ENCODE data around the gene SHANK3. TPM values are rescaled to one million over a fixed set of nuclear protein-coding genes. Genes with fewer than 3 reads are reported as not detected.

SHANK3 gene
- total and polyA plus RNA-seq, 4 donors: 1.1 to 10.0 (median 5.8) TPM

DNA sequence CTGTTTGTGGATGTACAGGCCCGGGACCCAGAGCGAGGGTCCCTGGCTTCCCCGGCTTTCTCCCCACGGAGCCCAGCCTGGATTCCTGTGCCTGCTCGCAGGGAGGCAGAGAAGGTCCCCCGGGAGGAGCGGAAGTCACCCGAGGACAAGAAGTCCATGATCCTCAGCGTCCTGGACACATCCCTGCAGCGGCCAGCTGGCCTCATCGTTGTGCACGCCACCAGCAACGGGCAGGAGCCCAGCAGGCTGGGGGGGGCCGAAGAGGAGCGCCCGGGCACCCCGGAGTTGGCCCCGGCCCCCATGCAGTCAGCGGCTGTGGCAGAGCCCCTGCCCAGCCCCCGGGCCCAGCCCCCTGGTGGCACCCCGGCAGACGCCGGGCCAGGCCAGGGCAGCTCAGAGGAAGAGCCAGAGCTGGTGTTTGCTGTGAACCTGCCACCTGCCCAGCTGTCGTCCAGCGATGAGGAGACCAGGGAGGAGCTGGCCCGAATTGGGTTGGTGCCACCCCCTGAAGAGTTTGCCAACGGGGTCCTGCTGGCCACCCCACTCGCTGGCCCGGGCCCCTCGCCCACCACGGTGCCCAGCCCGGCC, 48.7 kb downstream of the SHANK3 start:
- H3K36me3 ChIP-seq (ENCODE audit: control insufficient read depth in 4 of 4, insufficient read depth in 3 of 4, low read depth in 1 of 4, low read length in 3 of 4): peaks cover 2 to 31% (median 18%) of the 10 kb centered on the region in 4 donors
- no peak overlapping the region for H3K27ac ChIP-seq (ENCODE audit: low read depth in 1 of 2, low read length in 2 of 2)
- no peaks in the 10 kb centered on the region for H3K27me3 ChIP-seq (ENCODE audit: control insufficient read depth in 4 of 4, insufficient read depth in 4 of 4, low read length in 3 of 4)
- TF ChIP-seq, protein P1, sequence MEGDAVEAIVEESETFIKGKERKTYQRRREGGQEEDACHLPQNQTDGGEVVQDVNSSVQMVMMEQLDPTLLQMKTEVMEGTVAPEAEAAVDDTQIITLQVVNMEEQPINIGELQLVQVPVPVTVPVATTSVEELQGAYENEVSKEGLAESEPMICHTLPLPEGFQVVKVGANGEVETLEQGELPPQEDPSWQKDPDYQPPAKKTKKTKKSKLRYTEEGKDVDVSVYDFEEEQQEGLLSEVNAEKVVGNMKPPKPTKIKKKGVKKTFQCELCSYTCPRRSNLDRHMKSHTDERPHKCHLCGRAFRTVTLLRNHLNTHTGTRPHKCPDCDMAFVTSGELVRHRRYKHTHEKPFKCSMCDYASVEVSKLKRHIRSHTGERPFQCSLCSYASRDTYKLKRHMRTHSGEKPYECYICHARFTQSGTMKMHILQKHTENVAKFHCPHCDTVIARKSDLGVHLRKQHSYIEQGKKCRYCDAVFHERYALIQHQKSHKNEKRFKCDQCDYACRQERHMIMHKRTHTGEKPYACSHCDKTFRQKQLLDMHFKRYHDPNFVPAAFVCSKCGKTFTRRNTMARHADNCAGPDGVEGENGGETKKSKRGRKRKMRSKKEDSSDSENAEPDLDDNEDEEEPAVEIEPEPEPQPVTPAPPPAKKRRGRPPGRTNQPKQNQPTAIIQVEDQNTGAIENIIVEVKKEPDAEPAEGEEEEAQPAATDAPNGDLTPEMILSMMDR (IDR thresholded peaks at IDR 0.05; ENCODE audit: low read depth, low read length, missing input control): no peak
- TF ChIP-seq HNF4G (IDR thresholded peaks at IDR 0.05) (no peak), JUND (IDR thresholded peaks at IDR 0.05) (no peak), NR2F2 (IDR thresholded peaks at IDR 0.05) (no peak), HNF4A (conservative IDR thresholded peaks at IDR 0.05) (no peak), YY1 (IDR thresholded peaks at IDR 0.05) (no peak), RAD21 (IDR thresholded peaks at IDR 0.05) (no peak), RXRA (IDR thresholded peaks at IDR 0.05) (no peak), TAF1 (conservative IDR thresholded peaks at IDR 0.05) (no peak)
- TF ChIP-seq, protein P2, sequence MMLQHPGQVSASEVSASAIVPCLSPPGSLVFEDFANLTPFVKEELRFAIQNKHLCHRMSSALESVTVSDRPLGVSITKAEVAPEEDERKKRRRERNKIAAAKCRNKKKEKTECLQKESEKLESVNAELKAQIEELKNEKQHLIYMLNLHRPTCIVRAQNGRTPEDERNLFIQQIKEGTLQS (IDR thresholded peaks at IDR 0.05): no peak
- TF ChIP-seq, protein P3, sequence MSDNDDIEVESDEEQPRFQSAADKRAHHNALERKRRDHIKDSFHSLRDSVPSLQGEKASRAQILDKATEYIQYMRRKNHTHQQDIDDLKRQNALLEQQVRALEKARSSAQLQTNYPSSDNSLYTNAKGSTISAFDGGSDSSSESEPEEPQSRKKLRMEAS (IDR thresholded peaks at IDR 0.05): no peak
- no peak for DNase-seq (ENCODE audit: low spot score)
- H3K9me3 ChIP-seq (ENCODE audit: control insufficient read depth in 4 of 4, low read length in 3 of 4): no peaks in the 10 kb centered on the region
- H3K9ac ChIP-seq (ENCODE audit: low read depth in 1 of 2, low read length in 2 of 2): no peak overlapping the region
- 89% methylated on average over 32 of the region's 32 CpGs for WGBS
- peaks cover 0 to under 1% (median 0%) of the 10 kb centered on the region in 4 donors for H3K4me1 ChIP-seq (ENCODE audit: control insufficient read depth in 4 of 4, insufficient read depth in 4 of 4, low read length in 3 of 4)
- no peak overlapping the region for H3K4me3 ChIP-seq (ENCODE audit: low read depth in 1 of 3, low read length in 3 of 3)

DNA sequence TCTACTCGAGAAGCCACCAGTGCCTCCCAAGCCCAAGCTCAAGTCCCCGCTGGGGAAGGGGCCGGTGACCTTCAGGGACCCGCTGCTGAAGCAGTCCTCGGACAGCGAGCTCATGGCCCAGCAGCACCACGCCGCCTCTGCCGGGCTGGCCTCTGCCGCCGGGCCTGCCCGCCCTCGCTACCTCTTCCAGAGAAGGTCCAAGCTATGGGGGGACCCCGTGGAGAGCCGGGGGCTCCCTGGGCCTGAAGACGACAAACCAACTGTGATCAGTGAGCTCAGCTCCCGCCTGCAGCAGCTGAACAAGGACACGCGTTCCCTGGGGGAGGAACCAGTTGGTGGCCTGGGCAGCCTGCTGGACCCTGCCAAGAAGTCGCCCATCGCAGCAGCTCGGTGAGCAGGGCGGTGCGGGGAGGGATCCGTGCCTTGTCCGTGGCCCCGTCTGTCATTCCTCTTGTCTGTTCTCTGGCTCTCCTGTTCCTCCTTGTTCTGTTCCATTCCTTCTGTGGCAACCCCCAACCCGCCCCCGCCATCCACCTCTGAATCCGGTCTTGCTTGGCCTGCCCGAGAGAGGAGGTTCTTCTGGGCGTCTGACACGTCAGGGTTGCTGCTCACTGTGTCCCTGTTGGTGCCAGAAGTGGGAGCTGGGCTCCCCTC, 49.6 kb downstream of the SHANK3 start:
- WGBS: 91% methylated on average over 33 of the region's 33 CpGs
- Histone ChIP-seq H3K4me1 (ENCODE audit: control insufficient read depth in 4 of 4, insufficient read depth in 4 of 4, low read length in 3 of 4) (peaks cover 0 to 5% (median 0%) of the 10 kb centered on the region in 4 donors), H3K36me3 (ENCODE audit: control insufficient read depth in 4 of 4, insufficient read depth in 3 of 4, low read depth in 1 of 4, low read length in 3 of 4) (peaks cover 2 to 38% (median 20%) of the 10 kb centered on the region in 4 donors), H3K4me3 (ENCODE audit: low read depth in 1 of 3, low read length in 3 of 3) (no peak overlapping the region), H3K9ac (ENCODE audit: low read depth in 1 of 2, low read length in 2 of 2) (no peak overlapping the region), H3K27me3 (ENCODE audit: control insufficient read depth in 4 of 4, insufficient read depth in 4 of 4, low read length in 3 of 4) (no peaks in the 10 kb centered on the region), H3K27ac (ENCODE audit: low read depth in 1 of 2, low read length in 2 of 2) (no peak overlapping the region), H3K9me3 (ENCODE audit: control insufficient read depth in 4 of 4, low read length in 3 of 4) (no peaks in the 10 kb centered on the region)
- TF ChIP-seq TAF1 (conservative IDR thresholded peaks at IDR 0.05) (no peak), FOXA1 (IDR thresholded peaks at IDR 0.05) (no peak), EGR1 (IDR thresholded peaks at IDR 0.05; ENCODE audit: low read depth in 2 of 2) (no peak), YY1 (IDR thresholded peaks at IDR 0.05) (no peak), HNF4A (conservative IDR thresholded peaks at IDR 0.05) (no peak), SP1 (IDR thresholded peaks at IDR 0.05) (no peak), NR2F2 (IDR thresholded peaks at IDR 0.05) (no peak)
- TF ChIP-seq, protein P4, sequence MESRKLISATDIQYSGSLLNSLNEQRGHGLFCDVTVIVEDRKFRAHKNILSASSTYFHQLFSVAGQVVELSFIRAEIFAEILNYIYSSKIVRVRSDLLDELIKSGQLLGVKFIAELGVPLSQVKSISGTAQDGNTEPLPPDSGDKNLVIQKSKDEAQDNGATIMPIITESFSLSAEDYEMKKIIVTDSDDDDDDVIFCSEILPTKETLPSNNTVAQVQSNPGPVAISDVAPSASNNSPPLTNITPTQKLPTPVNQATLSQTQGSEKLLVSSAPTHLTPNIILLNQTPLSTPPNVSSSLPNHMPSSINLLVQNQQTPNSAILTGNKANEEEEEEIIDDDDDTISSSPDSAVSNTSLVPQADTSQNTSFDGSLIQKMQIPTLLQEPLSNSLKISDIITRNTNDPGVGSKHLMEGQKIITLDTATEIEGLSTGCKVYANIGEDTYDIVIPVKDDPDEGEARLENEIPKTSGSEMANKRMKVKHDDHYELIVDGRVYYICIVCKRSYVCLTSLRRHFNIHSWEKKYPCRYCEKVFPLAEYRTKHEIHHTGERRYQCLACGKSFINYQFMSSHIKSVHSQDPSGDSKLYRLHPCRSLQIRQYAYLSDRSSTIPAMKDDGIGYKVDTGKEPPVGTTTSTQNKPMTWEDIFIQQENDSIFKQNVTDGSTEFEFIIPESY (IDR thresholded peaks at IDR 0.05): no peak
- TF ChIP-seq, protein P5, sequence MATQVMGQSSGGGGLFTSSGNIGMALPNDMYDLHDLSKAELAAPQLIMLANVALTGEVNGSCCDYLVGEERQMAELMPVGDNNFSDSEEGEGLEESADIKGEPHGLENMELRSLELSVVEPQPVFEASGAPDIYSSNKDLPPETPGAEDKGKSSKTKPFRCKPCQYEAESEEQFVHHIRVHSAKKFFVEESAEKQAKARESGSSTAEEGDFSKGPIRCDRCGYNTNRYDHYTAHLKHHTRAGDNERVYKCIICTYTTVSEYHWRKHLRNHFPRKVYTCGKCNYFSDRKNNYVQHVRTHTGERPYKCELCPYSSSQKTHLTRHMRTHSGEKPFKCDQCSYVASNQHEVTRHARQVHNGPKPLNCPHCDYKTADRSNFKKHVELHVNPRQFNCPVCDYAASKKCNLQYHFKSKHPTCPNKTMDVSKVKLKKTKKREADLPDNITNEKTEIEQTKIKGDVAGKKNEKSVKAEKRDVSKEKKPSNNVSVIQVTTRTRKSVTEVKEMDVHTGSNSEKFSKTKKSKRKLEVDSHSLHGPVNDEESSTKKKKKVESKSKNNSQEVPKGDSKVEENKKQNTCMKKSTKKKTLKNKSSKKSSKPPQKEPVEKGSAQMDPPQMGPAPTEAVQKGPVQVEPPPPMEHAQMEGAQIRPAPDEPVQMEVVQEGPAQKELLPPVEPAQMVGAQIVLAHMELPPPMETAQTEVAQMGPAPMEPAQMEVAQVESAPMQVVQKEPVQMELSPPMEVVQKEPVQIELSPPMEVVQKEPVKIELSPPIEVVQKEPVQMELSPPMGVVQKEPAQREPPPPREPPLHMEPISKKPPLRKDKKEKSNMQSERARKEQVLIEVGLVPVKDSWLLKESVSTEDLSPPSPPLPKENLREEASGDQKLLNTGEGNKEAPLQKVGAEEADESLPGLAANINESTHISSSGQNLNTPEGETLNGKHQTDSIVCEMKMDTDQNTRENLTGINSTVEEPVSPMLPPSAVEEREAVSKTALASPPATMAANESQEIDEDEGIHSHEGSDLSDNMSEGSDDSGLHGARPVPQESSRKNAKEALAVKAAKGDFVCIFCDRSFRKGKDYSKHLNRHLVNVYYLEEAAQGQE (IDR thresholded peaks at IDR 0.05): no peak
- no peak for DNase-seq (ENCODE audit: low spot score)

All from liver (tissue), 9 donors.